Stimulated activated CD4-positive, alpha-beta T cell treated with anti-CD3 and anti-CD28 coated beads, Interleukin-15, amount 100 ng/mL, for 24 hours (primary cell): ENCODE results near the gene SPZ1.
A peak's percentile ranks its signal among the peaks of the same experiment; 100 is the strongest.
"Not testable (repeated sequence)": the region's sequence is repeated elsewhere in the genome, so short reads cannot be mapped to it uniquely, and the experiment has no call there.

Experiments used
- DNase-seq: peaks from one replicate; pipeline ENCODE4 v3.0.0-alpha.2; 2020

Gene SPZ1, protein sequence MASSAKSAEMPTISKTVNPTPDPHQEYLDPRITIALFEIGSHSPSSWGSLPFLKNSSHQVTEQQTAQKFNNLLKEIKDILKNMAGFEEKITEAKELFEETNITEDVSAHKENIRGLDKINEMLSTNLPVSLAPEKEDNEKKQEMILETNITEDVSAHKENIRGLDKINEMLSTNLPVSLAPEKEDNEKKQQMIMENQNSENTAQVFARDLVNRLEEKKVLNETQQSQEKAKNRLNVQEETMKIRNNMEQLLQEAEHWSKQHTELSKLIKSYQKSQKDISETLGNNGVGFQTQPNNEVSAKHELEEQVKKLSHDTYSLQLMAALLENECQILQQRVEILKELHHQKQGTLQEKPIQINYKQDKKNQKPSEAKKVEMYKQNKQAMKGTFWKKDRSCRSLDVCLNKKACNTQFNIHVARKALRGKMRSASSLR

DNA sequence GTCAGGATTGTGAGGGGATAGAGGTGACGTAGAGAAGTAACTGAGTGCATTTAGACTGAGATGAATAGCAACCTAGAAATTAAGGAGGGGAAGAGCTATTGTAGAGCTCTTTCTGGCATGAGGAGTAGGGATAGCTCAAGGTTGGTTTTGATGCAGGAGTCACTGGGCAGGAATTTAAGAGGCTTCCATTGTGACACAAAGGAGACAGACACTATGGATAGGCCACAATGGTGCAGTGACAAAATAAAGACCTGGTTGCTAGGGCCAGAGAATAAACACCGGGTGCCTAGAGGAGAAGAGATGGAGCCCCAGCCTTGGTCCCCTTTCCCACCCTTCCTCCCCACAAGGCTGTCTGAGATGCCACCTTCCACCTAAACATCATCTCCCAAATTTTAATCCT, at the start of gene SPZ1:
Gene SPZ1 (plus strand): TSS at position 301 of the 400 bp plus-strand sequence. CDS start 214 bp downstream, outside the sequence.
- DNase-seq: no peak

DNA sequence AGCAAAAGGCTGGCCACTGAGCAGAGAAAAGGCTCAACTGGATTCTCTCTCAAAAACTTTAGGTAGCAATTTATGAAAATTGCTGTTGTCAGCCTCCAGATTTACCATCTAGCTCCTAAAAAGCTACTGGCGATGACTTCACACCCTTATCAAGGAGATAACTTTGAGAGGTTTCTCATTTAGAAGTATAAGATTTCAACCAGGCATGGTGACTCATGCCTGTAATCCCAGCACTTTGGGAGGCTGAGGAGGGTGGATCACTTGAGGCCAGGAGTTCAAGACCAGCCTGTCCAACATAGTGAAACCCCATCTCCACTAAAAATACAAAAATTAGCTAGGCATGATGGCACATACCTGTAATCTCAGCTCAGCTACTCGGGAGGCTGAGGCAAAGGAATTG, 49.3 kb upstream of the SPZ1 start:
- not testable (repeated sequence) for DNase-seq

DNA sequence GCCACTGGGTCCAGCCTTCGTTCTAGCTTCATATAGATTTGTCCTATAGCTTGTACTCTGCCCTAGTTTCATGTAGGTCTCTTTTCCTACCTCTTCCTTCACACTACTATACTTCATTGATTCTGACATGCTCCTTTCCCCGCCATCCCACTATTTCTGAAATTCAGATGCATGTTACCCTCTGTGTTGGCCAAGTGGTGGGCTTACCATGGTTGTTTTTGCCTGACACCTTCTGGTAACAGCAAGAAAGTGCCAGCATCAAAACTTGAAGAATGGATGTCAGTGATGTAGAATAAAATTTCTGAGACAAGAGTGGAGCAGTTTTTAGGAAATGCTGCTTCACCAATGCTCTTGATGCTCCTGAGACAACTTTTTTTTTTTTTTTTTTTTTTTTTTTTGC, 44.5 kb upstream of the SPZ1 start:
- DNase-seq: no peak

DNA sequence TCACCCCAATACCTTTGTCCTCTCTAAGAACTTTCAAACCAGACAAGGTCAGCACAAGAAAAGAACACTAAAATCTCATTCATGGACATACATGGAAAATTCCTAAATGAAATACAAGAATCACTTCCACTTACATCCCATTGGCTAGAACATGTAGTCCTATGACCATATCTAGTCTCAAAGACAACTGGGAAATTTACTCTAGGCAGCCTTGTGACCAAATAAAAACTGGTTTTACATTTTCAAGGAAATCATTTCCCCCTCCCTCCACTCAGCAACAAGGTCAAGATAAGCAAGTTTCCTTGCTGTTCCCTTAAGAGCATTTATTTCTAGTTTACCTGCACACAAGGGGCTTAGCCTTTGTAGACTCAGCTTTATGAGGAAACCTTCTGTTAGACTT, 43.6 kb upstream of the SPZ1 start:
- no peak for DNase-seq

DNA sequence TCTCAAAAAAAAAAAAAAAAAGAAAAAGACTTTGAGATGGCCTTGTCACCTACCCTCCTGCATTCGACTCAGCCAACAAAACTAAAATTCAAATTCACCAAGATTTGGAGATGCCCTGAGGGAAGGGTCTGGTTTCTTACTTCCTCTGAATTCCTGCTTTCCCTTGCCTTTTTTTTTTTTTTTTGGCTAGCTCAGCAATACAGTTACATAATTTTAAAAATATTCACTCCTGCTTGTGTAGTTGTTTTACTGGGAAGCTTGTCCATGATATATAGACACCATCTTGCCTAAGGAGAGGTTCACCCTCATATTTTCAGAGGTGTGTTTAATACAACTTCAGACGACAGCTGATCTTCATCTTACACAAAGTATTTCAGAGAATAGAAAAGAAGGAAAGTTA, 42.6 kb upstream of the SPZ1 start:
- DNase-seq: no peak

DNA sequence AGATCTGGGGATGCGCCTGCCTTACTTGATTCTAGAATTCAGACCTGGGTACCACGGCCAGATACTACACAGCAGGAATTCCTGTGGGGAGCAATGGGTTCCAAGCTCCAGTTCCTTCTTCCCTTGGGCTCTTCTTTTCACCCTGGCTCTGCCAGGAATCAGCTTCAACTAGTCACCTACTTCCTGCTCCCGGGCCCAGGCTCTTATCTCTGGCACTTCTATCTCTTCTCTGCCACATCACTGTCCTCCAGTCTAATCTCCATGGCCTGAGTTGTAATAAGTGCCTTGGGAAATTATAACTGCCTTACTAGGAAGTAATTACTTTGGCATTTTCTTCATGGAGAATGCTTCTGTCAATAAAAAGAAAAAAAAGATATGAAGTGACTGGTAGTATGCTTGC, 37.7 kb upstream of the SPZ1 start:
- DNase-seq: no peak

DNA sequence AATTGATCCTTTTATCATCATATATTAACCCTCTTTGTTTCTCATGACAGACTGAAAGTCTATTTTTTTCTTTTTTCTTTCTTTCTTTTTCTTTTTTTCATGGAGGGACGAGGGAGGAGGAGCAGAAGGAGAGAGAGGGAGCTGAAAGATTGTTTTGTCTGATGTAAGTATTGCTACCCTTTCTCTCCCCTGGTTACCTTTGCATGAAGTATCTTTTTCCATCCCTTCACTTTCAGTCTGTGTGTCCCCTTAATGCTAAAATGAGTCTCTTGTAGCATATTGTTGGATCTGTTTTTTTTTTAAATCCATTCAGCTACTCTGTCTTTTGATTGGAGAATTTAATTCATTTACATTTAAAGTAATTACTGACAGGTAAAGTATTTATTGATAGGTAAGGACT, 36.4 kb upstream of the SPZ1 start:
- DNase-seq: no peak

DNA sequence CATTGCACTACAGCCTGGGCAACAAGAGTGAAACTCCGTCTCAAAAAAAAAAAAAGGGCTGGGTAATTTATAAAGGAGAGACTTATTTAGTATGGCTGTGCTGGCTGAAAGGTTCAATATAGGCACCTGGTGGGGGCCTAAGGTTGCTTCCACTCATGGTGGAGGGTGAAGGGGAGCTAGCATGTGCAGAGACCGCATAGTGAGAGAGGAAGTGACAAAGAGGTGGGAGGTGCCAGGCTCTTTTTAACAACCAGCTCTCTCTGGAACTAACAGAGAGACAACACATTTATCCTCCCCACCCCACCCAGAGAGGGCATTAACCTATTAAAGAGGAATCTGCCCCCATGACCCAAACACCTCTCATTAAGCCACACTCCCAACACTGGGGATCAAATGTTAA, 35.1 kb upstream of the SPZ1 start:
- peak; percentile 35 for DNase-seq

DNA sequence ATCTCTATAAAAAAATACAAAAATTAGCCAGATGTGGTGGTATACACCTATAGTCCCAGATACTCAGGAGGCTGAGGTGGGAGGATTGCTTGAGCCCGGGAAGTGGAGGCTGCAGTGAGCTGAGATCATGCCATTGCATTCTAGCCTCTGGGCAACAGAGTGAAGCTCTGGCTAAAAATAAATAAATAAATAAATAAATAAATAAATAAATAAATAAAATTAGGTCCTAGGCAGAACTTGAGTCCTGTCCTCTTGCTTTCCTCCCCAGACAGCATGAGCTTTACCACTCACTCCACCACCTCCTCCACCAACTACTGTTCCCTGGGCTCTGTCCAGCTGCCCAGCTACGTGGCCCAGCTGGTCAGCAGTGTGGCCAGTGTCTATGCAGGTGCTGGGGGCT, 31.6 kb upstream of the SPZ1 start:
- no peak for DNase-seq

DNA sequence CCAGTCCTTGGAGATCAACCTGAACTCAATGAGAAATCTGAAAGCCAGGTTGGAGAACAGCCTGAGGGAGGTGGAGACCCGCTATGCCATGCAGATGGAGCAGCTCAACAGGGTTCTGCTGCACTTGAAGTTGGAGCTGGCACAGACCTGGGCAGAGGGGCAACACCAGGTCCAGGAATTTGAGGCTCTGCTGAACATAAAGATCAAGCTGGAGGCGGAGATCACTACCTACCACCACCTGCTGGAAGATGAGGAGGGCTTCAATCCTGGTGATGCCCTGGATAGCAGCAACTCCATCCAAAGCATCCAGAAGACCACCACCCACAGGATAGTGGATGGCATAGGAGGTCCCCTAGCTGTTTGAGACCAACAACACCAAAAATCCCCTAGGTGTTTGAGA, 30.5 kb upstream of the SPZ1 start:
- DNase-seq: no peak

DNA sequence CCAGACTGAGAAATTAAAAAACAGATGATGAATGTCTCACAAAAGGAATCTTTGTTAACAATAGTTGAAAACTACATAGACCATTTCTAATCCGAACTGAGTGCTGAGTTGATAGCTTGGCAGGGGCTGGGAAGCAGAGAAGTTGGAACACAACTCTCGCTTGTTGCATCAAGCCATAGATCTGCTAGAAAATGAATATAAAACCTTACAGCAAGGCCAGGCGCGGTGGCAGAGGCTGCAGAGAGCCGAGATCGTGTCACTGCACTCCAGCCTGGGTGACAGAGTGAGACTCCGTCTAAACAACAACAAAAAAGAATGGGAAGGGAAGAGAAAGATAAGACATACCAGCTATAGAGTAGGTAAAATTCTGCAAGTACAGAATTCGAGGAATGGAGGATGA, 28.0 kb upstream of the SPZ1 start:
- DNase-seq: no peak

DNA sequence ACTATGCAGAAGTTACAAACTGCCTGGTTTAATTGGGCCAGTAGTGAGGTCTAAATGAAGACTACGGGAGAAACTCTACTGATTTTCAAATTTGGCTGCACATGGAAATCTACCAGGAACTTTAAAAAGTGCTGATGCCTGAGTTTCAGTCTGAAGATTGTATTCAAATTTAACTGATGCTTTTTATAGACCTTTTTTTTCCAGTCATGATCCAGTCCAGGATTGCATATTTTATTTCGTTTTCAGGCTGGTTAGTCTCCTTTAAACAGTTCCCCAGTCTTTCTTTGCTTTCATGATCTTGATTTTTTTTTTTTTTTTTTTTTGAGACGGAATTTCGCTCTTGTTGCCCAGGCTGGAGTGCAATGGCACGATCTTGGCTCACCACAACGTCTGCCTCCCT, 23.7 kb upstream of the SPZ1 start:
- no peak for DNase-seq

DNA sequence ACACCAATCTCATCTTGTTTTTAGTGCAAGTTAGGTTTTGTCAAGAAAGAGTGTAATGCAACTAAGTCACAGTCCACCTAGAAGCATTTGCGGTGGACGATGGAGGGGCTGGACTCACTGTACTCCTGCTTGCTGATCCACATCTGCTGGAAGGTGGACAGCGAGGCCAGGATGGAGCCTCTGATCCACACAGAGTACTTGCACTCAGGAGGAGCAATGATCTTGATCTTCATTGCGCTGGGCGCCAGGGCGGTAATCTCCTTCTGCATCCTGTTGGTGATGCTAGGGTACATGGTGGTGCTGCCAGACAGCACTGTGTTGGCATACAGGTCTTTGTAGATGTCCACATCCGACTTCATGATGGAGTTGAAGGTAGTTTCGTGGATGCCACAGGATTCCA, 20.2 kb upstream of the SPZ1 start:
- DNase-seq: no peak

DNA sequence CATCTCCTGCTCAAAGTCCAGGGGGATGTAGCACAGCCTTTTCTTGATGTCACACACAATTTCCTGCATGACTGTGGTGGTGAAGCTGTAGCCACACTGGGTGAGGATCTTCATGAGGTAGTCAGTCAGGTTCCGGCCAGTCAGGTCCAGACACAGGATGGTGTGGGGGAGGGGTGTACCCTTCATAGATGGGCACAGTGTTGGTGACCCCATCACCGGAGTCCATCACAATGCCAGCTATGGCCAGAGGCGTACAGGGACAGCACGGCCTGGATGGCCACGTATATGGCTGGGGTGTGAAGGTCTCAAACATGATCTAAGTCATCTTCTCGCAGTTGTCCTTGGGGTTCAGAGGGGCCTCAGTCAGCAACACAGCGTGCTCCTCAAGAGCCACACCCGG, 19.7 kb upstream of the SPZ1 start:
- DNase-seq: no peak

DNA sequence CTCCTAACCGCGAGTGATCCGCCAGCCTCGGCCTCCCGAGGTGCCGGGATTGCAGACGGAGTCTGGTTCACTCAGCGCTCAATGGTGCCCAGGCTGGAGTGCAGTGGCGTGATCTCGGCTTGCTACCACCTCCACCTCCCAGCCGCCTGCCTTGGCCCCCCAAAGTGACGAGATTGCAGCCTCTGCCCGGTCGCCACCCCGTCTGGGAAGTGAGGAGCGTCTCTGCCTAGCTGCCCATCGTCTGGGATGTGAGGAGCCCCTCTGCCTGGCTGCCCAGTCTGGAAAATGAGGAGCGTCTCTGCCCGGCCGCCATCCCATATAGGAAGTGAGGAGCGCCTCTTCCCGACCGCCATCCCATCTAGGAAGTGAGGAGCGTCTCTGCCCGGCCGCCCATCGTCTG, 19.0 kb upstream of the SPZ1 start:
- DNase-seq: not testable (repeated sequence)

DNA sequence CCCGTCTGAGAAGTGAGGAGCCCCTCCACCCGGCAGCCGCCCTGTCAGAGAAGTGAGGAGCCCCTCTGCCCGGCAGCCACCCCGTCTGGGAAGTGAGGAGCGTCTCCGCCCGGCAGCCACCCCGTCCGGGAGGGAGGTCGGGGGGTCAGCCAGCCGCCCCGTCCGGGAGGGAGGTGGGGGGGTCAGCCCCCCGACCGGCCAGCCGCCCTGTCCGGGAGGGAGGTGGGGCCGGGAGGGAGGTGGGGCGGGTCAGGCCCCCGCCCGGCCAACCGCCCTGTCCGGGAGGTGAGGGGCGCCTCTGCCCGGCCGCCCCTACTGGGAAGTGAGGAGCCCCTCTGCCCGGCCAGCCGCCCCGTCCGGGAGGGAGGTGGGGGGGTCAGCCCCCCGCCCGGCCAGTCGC, 18.5 kb upstream of the SPZ1 start:
- DNase-seq: not testable (repeated sequence)

DNA sequence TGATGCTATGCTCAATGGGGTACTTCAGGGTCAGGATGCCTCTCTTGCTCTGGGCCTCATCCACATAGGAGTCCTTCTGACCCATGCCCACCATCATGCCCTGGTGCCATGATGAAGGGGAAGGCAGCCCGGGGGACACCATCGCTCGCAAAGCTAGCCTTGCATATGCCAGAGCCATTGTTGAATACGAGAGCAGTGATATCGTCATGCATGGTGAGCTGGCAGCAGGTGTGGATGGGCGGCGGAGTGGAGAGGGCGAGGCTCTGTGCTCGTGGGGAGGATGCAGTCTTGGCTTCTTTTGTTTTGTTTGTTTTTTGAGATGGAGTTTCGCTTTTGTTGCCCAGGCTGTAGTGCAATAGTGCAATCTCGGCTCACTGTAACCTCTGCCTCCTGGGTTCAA, 17.2 kb upstream of the SPZ1 start:
- DNase-seq: no peak

DNA sequence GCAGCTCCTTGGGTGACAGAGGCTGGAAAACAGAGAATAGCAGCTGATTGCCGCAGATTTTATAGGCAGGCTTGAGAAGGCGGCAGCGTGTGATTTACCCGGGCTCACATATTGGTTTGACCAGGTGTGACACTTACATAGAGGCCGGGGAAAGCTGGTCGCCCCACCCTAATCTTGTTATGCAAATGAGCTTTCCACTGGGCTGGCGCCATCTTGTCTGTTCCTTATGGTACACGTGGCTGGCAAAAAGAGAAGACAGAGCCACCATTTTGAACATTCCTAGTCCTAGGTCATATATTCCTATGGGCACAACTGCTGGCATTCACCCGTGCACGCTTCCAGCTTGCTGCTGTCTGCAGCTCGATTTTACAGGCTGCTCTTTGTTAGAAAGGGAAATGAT, 11.3 kb upstream of the SPZ1 start:
- no peak for DNase-seq

DNA sequence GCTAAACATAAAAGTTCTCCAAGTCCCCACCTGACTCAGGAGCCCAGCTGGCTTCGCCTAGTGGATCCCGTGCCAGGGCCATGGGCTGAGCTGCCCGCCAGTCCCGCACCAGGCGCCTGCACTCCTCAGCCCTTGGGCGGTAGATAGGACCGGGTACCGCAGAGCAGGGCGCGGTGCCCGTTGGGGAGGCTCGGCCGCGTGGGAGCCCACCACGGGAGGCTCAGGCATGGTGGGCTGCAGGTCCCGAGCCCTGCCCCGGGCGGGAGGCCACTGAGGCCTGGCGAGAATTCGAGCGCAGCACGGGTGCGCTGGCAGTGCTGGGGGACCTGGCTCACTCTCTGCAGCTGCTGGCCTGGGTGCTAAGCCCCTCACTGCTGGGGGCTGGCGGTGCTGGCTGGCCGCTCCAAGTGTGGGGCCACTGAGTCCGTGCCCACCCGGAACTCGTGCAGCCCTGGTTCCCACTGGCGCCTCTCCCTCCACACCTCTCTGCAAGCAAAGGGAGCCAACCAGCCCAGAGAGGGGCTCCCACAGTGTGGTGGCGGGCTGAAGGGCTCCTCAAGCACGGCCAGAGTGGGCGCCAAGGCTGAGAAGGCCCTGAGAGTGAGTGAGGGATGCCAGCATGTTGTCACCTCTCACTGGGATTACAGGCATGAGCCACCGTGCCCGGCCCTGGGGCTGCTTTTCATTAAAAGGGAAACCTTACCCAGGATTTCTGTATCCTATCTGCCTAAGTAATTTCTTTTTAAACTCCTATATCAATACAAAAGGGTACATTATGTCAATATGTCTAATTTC, 9.7 kb upstream of the SPZ1 start:
- no peak for DNase-seq

DNA sequence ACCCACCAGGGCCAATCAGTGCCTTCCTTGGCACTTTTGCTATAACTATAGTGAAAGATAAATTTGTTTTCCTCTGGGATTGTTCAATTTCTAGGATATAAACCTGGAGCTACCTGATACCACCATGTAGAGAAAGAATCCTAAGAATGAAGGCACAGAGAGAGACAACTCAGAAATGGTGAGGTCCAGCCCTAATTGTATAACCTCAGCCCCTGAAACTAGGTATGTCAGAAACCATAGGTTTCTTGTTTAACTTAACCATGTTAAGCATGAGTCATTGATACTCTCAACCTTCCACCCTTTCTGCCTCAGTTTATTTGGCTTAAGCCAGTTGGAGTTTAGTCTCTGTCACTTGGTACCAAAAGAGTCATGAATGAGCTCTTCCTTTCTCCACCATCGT, 4.6 kb upstream of the SPZ1 start:
- no peak for DNase-seq

DNA sequence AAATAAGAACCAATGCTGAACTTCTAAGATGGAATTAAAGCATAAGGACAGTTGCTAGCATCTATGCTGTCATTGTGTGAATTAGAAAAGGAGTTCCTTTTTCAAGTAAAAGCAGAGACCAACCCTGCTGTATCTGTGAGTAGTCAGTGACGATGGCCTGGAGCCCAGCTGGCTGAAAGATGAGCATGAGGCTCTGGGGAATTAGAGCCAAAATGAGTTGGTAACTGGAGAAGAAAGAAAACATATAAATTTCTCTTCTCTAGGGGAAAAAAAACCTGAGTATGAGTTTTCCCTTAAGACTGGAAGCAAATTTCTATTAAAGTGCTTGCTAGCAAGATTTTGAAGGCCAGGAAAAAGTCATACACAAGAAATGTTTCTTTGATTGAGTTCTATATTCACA, 1.6 kb upstream of the SPZ1 start:
- DNase-seq: no peak

DNA sequence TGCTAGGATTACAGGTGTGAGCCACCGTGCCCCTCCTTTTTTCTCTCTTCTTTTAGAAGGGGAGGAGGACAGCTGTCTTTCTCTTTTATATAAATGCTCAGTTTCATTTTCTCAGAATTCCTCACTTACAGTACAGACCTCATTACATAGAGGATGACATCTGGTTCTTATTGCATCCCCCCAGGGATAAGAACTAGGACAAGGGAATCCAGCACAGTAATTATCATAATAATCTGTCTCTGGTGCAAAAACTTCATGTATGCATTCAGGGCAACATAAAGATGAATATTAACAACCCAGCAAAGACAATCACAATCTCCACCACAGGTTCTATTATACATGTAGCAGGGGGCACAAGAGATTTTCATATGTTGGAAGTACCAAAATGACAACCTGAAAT, 5.1 kb downstream of the SPZ1 start:
- no peak for DNase-seq

DNA sequence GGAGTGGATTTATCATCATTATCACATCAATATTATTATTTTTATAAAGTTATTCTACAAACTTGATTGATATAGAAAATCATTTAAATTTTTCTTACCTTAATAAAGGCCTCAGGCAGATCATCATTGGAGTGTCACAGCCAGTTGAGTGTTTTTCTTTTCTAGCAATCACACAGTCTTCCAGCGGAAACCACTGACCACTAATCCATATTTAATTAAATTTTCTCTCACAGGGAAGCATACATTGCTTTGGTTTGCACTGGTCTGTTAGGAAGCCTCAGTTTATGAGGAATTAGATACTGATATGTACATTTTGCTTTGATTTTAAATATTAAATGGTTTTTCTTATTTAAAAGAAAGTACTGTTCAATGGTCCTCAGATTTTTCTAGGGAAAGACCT, 6.7 kb downstream of the SPZ1 start:
- no peak for DNase-seq

DNA sequence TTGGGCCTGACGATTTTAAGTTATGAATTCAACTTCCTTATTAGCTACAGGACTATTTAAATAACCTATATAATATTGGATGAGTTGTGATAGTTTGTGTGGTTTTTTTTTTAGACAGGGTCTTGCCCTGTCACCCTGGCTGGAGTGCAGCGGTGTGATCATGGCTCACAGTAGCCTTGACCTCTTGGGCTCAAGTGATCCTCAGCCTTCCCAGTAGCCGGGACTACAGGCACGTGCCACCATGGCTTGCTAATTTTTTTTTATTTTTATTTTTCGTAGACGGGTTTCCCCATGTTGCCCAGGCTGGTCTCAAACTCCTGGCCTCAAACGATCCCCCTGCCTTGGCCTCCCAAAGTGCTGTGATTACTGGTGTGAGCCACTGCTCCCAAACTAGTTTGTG, 17.6 kb downstream of the SPZ1 start:
- no peak for DNase-seq

DNA sequence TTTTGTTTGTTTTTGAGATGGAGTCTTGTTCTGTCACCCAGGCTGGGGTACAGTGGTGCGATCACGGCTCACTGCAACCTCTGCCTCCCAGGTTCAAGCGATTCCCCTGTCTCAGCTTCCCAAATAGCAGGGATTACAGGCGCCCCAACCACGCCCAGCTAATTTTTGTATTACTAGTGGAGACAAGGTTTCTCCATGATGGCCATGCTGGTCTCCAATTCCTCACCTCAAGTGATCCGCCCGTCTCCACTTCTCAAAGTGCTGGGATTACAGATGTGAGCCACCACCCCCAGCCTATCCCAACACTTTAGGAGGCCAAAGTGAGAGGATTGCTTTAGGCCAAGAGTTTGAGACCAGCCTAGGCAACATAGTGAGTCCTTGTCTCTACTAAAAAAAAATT, 19.3 kb downstream of the SPZ1 start:
- no peak for DNase-seq
